ENCODE results near the gene RAB25.

DNA sequence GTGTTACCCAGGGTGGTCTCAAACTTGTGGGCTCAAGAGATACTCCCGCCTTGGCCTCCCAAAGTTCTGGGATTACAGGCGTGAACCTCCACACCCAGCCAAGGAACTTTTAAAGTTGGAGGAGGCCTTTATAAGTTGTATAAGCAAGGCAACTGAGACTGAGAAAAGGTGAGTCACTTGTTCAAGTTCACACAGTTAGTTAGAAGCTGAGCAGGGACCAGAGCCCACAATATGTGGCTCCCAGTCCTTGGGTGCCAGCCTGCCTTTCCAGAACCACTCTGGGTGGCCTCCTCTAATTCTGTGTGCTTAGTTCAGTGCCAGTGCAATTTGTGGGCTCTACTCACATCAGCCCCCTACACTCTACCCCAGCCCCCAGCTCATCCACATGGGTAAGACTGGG, 3.7 kb downstream of the RAB25 start:
- no peak for TF ChIP-seq EZH2 (IDR thresholded peaks at IDR 0.05)
- no peak for TF ChIP-seq POLR2AphosphoS5 (IDR thresholded peaks at IDR 0.05; ENCODE audit: borderline replicate concordance, low read depth, low read length)
